IMR-90 (cell line): ENCODE measurements around the gene BPIFB2. TPM values are rescaled to one million over a fixed set of nuclear protein-coding genes. Genes with fewer than 3 reads are reported as not detected.

Experiments used
- ATAC-seq: fragments of 200-7000 bp; cut with Tn5 transposase; 2 replicates; pipeline ENCODE4 v1.9.1; 2020; ENCODE audit warnings: low read depth, mild to moderate bottlenecking, moderate library complexity
- BruUV-seq: library from RNA; stranded (reverse); fragments of 400-500 nt; replicated peaks from 2 replicates; lab custom pipeline; 2021; lab: Mats Ljungman, UMichigan
- CTCF ChIA-PET: fragments of 300-600 bp; formaldehyde crosslinking; extraction: SDS; loops from one replicate; lab custom pipeline; 2021; ENCODE audit warnings: antibody characterized with exemption; lab: Yijun Ruan, JAX
- POLR2A ChIA-PET: fragments of 300-600 bp; sonication (Branson Sonifier 250); formaldehyde crosslinking; loops from one replicate; lab custom pipeline; 2022; ENCODE audit warnings: antibody characterized with exemption; ENCODE audit not compliant: unreplicated experiment; lab: Charles Lee
- DNase-seq: peaks from one replicate; pipeline ENCODE4 v3.0.0; 2013
- H2AFZ ChIP-seq: replicated peaks from 2 replicates; pipeline ENCODE3; 2013; ENCODE audit warnings: low read length, mild to moderate bottlenecking; ENCODE audit not compliant: poor library complexity
- H2AK5ac ChIP-seq: 2 replicates; pipeline ENCODE4 v1.6.1; 2013; ENCODE audit warnings: low read depth, low read length, inconsistent platforms
- H2AK9ac ChIP-seq: replicated peaks from 2 replicates; pipeline ENCODE3; 2013; ENCODE audit warnings: mild to moderate bottlenecking, low read depth, low read length, moderate library complexity; ENCODE audit not compliant: poor library complexity
- H2BK120ac ChIP-seq: 2 replicates; pipeline ENCODE4 v1.6.1; 2013; ENCODE audit warnings: low read depth, low read length, inconsistent platforms
- H2BK15ac ChIP-seq: 3 replicates; pipeline ENCODE4 v1.6.1; 2013; ENCODE audit warnings: low read depth, low read length, inconsistent platforms
- H2BK20ac ChIP-seq: 2 replicates; pipeline ENCODE4 v1.6.1; 2013; ENCODE audit warnings: low read depth, mild to moderate bottlenecking, inconsistent platforms, low read length, moderate library complexity
- H2BK5ac ChIP-seq: 2 replicates; pipeline ENCODE4 v1.6.1; 2013; ENCODE audit warnings: mild to moderate bottlenecking, low read depth, low read length, inconsistent platforms; ENCODE audit not compliant: poor library complexity, severe bottlenecking
- H3K14ac ChIP-seq: replicated peaks from 2 replicates; pipeline ENCODE4 v1.6.1; 2013; ENCODE audit warnings: low read depth, low read length, inconsistent platforms
- H3K18ac ChIP-seq: 2 replicates; pipeline ENCODE4 v1.6.1; 2013; ENCODE audit warnings: low read depth, low read length, control low read depth
- H3K23ac ChIP-seq: 2 replicates; pipeline ENCODE4 v1.6.1; 2013; ENCODE audit warnings: low read depth, low read length, inconsistent platforms
- H3K27ac ChIP-seq: 2 replicates; pipeline ENCODE4 v1.5.1; 2013; ENCODE audit warnings: mild to moderate bottlenecking, control low read depth, low read length; ENCODE audit not compliant: insufficient read depth
- H3K27me3 ChIP-seq: 2 replicates; pipeline ENCODE4 v1.6.1; 2013; ENCODE audit warnings: low read length; ENCODE audit not compliant: control insufficient read depth, insufficient read depth
- H3K36me3 ChIP-seq: 2 replicates; pipeline ENCODE4 v1.6.1; 2013; ENCODE audit warnings: low read length, mixed read lengths; ENCODE audit not compliant: control insufficient read depth, insufficient read depth
- H3K4ac ChIP-seq: 2 replicates; pipeline ENCODE4 v1.6.1; 2013; ENCODE audit warnings: low read depth, low read length, inconsistent platforms
- H3K4me1 ChIP-seq: 2 replicates; pipeline ENCODE4 v1.6.1; 2013; ENCODE audit warnings: low read length, mixed read lengths; ENCODE audit not compliant: control insufficient read depth, insufficient read depth
- H3K4me2 ChIP-seq: 2 replicates; pipeline ENCODE4 v1.6.1; 2013; ENCODE audit warnings: low read depth, mild to moderate bottlenecking, control low read depth, low read length, moderate library complexity
- H3K4me3 ChIP-seq: 2 replicates; pipeline ENCODE4 v1.5.1; 2013; ENCODE audit warnings: low read depth, mild to moderate bottlenecking, control low read depth, low read length, moderate library complexity; ENCODE audit not compliant: insufficient read depth
- H3K56ac ChIP-seq: 2 replicates; pipeline ENCODE4 v1.6.1; 2013; ENCODE audit warnings: low read length, inconsistent platforms; ENCODE audit not compliant: insufficient read depth; ENCODE audit errors: extremely low read depth
- H3K79me1 ChIP-seq, 2 experiments: 2 replicates each; pipeline ENCODE4 v1.6.1; 2013; ENCODE audit warnings: low read length in 2 of 2, inconsistent platforms in 1 of 2, low read depth in 1 of 2
- H3K9ac ChIP-seq: 2 replicates; pipeline ENCODE4 v1.6.1; 2013; ENCODE audit warnings: low read depth, low read length, control low read depth
- H3K9me1 ChIP-seq: 2 replicates; pipeline ENCODE4 v1.6.1; 2013; ENCODE audit warnings: low read length, inconsistent platforms; ENCODE audit not compliant: insufficient read depth
- H3K9me3 ChIP-seq: 2 replicates; pipeline ENCODE4 v1.6.1; 2013; ENCODE audit warnings: low read length; ENCODE audit not compliant: control insufficient read depth, insufficient read depth
- H4K20me1 ChIP-seq: 2 replicates; pipeline ENCODE4 v1.6.1; 2013; ENCODE audit warnings: low read length, inconsistent platforms; ENCODE audit not compliant: insufficient read depth
- H4K5ac ChIP-seq: 2 replicates; pipeline ENCODE4 v1.6.1; 2013; ENCODE audit warnings: mild to moderate bottlenecking, low read depth, low read length, control low read depth
- H4K8ac ChIP-seq, 2 experiments: 2 replicates each; pipeline ENCODE4 v1.6.1; 2013; ENCODE audit warnings: low read depth in 2 of 2, low read length in 2 of 2, control low read depth in 1 of 2, inconsistent platforms in 1 of 2
- H4K91ac ChIP-seq: 2 replicates; pipeline ENCODE4 v1.6.1; 2013; ENCODE audit warnings: low read depth, low read length, inconsistent platforms; ENCODE audit not compliant: insufficient read depth
- CHD1 ChIP-seq: IDR thresholded peaks from 2 replicates; pipeline ENCODE4 v1.6.1; 2012; ENCODE audit warnings: low read depth, low read length, improper control_type of control experiment
- FOS ChIP-seq: fragments of 150-350 bp; IDR thresholded peaks from 2 replicates; pipeline ENCODE4 v1.6.1; 2016; ENCODE audit warnings: low read depth, low read length
- MAFK ChIP-seq: IDR thresholded peaks from 2 replicates; pipeline ENCODE4 v1.6.1; 2012; ENCODE audit warnings: low read depth, low read length, improper control_type of control experiment
- WGBS, 2 experiments: methylation state at CpG; one replicate each; pipeline versions ENCODE4 v1.1.5 to v1.1.7; 2013; ENCODE audit warnings: missing lambda C conversion rate in 2 of 2; ENCODE audit not compliant: insufficient read length in 1 of 2; ENCODE audit errors: extremely low coverage in 2 of 2; 5-methylcytosine and 5-hydroxymethylcytosine counted together
- dilution Hi-C: fragments of 300-500 bp; cut with HindIII; formaldehyde crosslinking; loops from one replicate; pipeline ENCODE4 v1.14.3; 2018; ENCODE audit warnings: low sequenced_read_pairs; ENCODE audit not compliant: unreplicated experiment
- in situ Hi-C: fragments of 300-500 bp; cut with MboI; formaldehyde crosslinking; loops from 3 replicates; pipeline ENCODE4 v1.14.3; 2019; ENCODE audit warnings: low sequenced_read_pairs, inconsistent platforms, mixed read lengths
- intact Hi-C: fragments of 100-400 bp; cut with micrococcal nuclease; formaldehyde crosslinking; loops from 2 replicates; pipeline ENCODE4 v1.10.0; 2022
- polyA plus RNA-seq, 3 experiments: library from polyadenylated mRNA; depleted of rRNA; stranded (reverse); fragments of >200 nt; gene quantifications; 2 replicates each; pipeline ENCODE4 v1.2.3, GENCODE V29; 2012; ENCODE audit warnings: low replicate concordance in 1 of 3
- total RNA-seq: library from RNA; depleted of rRNA; stranded (reverse); fragments of >200 nt; gene quantifications from 2 replicates; pipeline ENCODE4 v1.2.3, GENCODE V29; 2012

The BPIFB2 gene
- total and polyA plus RNA-seq, 2 of the 4 experiments (the other 2 are of a cell fraction) = not detected

- Histone ChIP-seq H3K27me3 (no peaks in the 10 kb centered on the region; the same call in none of the 2 replicates), H3K36me3 (no peaks in the 10 kb centered on the region), H2BK120ac (no peak overlapping the region), H2BK20ac (no peak overlapping the region), H3K4ac (no peak overlapping the region), H3K27ac (no peak overlapping the region), H2AK9ac (no peak overlapping the region), H3K9ac (no peak overlapping the region), H3K4me2 (no peak overlapping the region), H3K14ac (no peak overlapping the region), H4K91ac (no peak overlapping the region), H3K4me3 (no peak overlapping the region), H2BK5ac (no peak overlapping the region), H4K8ac (no peak overlapping the region), H3K9me3 (no peaks in the 10 kb centered on the region), H2BK15ac (no peak overlapping the region), H3K79me1 (no peaks in the 10 kb centered on the region), H4K20me1 (no peaks in the 10 kb centered on the region), H2AFZ (no peak overlapping the region), H3K18ac (no peak overlapping the region), H3K9me1 (no peaks in the 10 kb centered on the region), H3K56ac (no peak overlapping the region), H3K4me1 (no peaks in the 10 kb centered on the region), H4K5ac (no peak overlapping the region), H3K23ac (no peak overlapping the region), H2AK5ac (no peak overlapping the region)
- ChIA-PET CTCF (no interaction called here), POLR2A (no interaction called here)
- ATAC-seq (no peak), DNase-seq (no peak)
- 53% methylated on average over 5 of the region's 9 CpGs; no CpG with 5 or more reads in 1 of the 2 experiments for WGBS, 2 experiments
- no TSS peak for BruUV-seq
- in situ Hi-C loops = no loop called here
- dilution Hi-C loops = no loop called here
- intact Hi-C loops = no loop called here
- TF ChIP-seq MAFK (no peak), FOS (no peak), CHD1 (no peak)
Observed at GRCh38 chr20:33000802-33001466, 6.6 kb upstream of the BPIFB2 start.
